HG03175 (cell line): ENCODE data around the gene ANAPC1.
"Not testable (repeated sequence)": the region's sequence is repeated elsewhere in the genome, so short reads cannot be mapped to it uniquely, and the experiment has no call there.

Experiments used
- ATAC-seq: cut with Tn5 transposase; IDR thresholded peaks from one replicate; pipeline ENCODE4 v1.9.1; 2021; ENCODE audit warnings: mild to moderate bottlenecking, moderate library complexity; ENCODE audit not compliant: unreplicated experiment

The ANAPC1 gene

GRCh38 chr2:111812970-111813622 lies 70.9 kb downstream of the ANAPC1 start:
- ATAC-seq, result not testable (repeated sequence)

GRCh38 chr2:111790633-111791032 lies 93.4 kb downstream of the ANAPC1 start:
- not testable (repeated sequence) for ATAC-seq

- ATAC-seq, result not testable (repeated sequence)
Observed at GRCh38 chr2:111784081-111784480, 99.9 kb downstream of the ANAPC1 start.

GRCh38 chr2:111782195-111782594 lies 101.8 kb downstream of the ANAPC1 start:
- ATAC-seq, result not testable (repeated sequence)

- not testable (repeated sequence) for ATAC-seq
Observed at GRCh38 chr2:111781443-111782094, 102.4 kb downstream of the ANAPC1 start.

GRCh38 chr2:111777155-111777554 lies 106.8 kb downstream of the ANAPC1 start:
- not testable (repeated sequence) for ATAC-seq

- ATAC-seq, result not testable (repeated sequence)
Observed at GRCh38 chr2:111776296-111776695, 107.7 kb downstream of the ANAPC1 start.

- ATAC-seq, result peak; percentile 78
Observed at GRCh38 chr2:111772180-111772579, 111.8 kb downstream of the ANAPC1 start.

GRCh38 chr2:111770916-111771658 lies 112.9 kb downstream of the ANAPC1 start:
- ATAC-seq, result not testable (repeated sequence)

GRCh38 chr2:111768266-111769190 lies 115.5 kb downstream of the ANAPC1 start:
- not testable (repeated sequence) for ATAC-seq

GRCh38 chr2:111767087-111767486 lies 116.9 kb downstream of the ANAPC1 start:
- ATAC-seq, result not testable (repeated sequence)

- not testable (repeated sequence) for ATAC-seq
Observed at GRCh38 chr2:111766295-111766694, 117.7 kb downstream of the ANAPC1 start.

- ATAC-seq, result not testable (repeated sequence)
Observed at GRCh38 chr2:111764151-111764550, 119.8 kb downstream of the ANAPC1 start.

GRCh38 chr2:111760697-111761284 lies 123.2 kb downstream of the ANAPC1 start:
- not testable (repeated sequence) for ATAC-seq

GRCh38 chr2:111752533-111752932 lies 131.5 kb downstream of the ANAPC1 start:
- not testable (repeated sequence) for ATAC-seq

GRCh38 chr2:111750641-111751040 lies 133.4 kb downstream of the ANAPC1 start:
- not testable (repeated sequence) for ATAC-seq

GRCh38 chr2:111748429-111748828 lies 135.6 kb downstream of the ANAPC1 start:
- ATAC-seq, result not testable (repeated sequence)

GRCh38 chr2:111747410-111748115 lies 136.4 kb downstream of the ANAPC1 start:
- ATAC-seq, result peak; percentile 68

- ATAC-seq, result not testable (repeated sequence)
Observed at GRCh38 chr2:111744751-111745150, 139.2 kb downstream of the ANAPC1 start.
